GM19438 (cell line): ENCODE results near the gene PAPSS1.
"Not testable (repeated sequence)": the region's sequence is repeated elsewhere in the genome, so short reads cannot be mapped to it uniquely, and the experiment has no call there.

Source experiments
- ATAC-seq: cut with Tn5 transposase; IDR thresholded peaks from one replicate; pipeline ENCODE4 v1.9.1; 2021; ENCODE audit warnings: low read depth; ENCODE audit not compliant: unreplicated experiment

PAPSS1 gene

DNA sequence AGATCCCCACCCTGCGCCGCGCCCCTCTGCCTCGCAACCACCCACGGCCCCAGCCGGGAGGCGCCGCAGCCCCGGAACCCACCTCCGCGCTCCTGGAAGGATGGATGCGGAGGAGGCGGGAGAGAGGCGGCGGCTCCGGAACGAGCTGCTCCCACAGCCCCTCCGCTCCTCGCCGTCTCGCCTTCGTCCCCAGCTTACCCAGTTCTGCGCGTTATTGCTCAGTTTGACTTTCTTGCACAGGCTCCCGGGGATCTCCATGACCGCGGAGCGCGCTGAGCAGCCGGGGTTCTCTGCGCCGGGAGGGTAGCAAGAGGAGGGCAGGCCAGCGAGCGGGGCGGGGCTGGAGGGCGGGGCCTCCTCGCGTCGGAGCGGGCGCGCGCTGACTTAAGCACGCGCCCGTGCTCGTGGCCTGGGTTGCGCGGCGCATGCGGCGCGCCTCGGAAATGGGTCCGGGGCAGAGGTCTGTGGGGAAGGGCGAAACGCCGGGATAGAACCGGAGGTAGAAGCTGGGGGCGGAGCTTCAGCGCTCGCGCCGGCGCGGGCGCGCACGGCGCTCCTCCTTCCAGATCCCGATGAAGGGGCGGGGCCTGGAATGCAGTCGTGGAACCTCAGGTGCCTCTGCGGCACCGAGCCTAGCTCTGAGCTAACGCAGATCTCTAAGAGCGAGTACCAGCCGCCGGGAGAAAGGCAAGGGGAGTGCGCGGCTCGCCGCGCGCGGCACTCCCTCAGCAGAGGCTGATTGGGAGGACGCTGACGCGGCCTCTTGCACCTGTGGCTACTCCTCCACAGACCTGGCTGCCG, at the start of gene PAPSS1:
Gene PAPSS1, minus strand, starts transcription at position 313 of the 801 bp plus-strand sequence. Its CDS starts 55 bp downstream, at position 258.
- peak; percentile 74 for ATAC-seq

DNA sequence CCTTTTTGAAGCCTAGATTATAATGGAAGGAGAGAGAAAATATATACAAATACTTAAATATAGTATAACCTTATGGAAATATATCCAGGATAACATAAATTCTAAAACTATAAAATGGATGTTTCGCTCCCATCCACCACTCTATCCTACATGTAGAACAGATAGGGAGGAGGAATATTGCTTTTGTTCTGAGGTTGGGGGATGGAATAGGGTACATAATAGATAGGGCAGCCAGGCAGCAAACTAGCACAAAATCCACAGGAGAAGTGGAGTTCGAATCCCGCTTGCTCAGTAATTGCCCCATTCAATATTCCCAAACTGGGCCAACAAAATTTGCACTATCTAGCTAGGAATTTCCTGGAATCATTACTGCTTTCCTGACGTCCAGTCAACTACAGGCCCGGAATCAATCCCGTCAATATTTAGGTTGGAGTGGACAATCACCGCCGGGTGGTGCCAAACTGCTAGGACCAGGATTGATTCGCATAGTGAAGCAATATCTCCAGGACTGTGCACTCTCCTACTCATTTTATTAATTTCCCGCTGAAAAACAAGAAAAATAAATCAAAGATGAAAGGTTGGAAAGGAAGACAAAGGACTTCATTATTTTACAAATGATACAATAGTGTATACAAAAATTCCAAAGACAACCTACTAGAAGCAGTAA, 40.4 kb upstream of the PAPSS1 start:
- no peak for ATAC-seq

DNA sequence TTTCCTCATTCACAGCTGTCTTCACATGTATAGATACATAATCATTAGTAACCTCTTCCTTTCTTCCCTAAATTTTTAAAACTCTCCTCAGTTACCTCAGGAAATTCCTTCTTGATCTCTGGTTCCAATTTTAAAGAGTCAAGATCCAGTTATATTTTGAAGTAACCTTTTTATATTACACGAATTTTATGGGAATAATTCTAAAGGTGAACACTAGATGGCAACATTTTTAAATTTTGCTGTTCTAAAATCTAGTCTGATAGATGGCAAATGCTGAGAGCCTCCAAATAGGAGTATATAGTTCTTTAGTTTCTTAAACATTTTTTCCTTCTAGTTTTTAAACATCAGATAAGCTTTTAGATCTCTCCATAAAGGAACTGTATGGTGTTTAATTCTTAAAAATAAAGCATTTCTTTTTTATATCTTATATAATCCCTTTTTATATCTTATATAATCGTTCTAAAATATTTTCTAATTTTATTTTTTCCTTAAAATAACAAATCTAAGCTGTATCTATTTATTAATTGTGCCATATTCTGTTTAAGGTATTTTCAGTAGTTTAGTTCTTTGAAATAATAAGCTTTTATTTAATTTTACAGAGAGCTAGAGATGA, 37.9 kb upstream of the PAPSS1 start:
- peak; percentile 68 for ATAC-seq

DNA sequence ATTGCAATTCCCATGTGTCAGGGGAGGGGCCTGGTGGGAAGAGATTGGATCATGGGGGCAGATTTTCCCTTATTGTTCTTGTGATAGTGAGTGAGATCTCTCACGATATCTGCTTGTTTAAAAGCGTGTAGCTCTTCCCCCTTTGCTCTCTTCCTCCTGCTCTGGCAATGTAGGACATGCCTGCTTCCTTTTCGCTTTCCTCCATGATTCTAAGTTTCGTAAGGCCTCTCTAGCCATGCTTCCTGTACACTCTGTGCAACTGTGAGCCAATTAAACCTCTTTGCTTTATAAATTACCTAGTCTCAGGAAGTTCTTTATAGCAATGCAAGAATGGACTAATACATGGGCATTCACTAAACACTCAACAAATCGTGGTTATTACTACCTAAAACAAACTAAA, 37.2 kb upstream of the PAPSS1 start:
- ATAC-seq: no peak

DNA sequence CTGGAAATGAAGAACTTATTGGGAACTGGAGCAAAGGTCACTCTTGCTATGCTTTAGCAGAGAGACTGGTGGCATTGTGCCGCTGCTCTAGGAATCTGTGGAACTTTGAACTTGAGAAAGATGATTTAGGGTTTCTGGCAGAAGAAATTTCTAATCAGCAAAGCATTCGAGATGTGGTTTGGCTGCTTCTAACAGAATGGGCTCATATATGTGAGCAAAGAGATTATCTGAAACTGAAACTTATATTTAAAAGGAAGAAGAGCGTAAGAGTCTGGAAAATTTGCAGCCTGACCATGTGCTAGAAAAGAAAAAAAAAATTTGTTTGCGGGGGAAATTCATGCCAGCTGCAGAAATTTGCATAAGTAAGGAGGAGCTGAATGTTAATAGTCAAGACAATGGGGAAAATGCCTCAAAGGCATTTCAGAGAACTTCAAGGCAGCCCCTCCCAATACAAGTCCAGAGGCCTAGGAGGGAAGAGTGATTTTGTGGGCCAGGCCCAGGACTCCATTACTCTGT, 35.9 kb upstream of the PAPSS1 start:
- ATAC-seq: no peak

DNA sequence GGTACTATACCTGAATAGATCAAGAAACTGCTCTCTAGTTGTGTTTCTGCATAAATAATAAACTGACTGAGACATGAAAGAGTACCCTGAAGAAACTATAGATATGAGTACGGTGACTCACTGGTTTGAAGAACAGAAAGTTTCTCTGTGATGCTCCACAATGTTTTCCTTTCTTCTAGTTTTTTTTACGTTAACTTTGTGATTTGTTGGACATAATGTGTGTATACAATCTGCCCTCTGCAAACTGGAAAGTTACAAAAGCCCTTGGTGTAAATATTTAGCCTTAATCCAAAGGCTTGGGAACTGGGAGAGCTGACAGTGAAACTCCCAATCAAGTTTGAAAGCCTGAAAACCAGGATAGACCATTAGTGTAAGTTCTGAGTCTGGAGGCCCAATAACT, 31.6 kb upstream of the PAPSS1 start:
- no peak for ATAC-seq

DNA sequence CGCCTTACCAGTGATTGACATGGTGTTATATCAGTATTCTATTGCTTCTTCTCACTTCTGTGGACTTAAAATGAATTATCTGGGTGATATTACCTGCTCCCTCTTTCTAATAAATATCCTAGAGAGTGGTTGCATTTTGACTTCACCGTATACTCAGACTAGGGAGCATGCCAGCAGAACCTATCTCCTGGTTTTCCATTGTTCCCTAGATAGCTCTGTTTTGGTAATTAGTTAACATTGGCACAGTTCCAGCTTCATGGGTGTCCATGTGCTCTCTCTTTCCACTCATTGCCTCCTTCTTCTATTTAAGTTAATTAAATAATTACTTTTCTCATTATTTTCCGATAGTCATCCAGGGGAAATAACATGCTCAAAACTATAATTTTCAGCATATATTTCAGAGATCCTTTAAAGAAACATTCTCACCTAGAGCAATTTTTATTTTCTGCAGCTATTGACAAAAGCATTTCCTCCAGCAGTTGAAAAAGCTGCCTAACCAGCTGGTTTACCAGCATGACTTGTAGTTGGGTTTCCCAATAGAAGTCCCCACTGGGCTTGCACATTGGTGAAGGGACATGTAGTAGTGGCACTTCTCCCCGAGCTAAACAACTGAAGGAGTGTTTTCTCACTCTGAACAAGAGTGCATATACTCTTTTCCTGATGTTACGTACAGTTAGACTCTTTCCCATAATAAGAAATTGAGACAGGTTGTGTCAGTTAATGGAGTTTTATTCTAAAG, 27.9 kb upstream of the PAPSS1 start:
- no peak for ATAC-seq

DNA sequence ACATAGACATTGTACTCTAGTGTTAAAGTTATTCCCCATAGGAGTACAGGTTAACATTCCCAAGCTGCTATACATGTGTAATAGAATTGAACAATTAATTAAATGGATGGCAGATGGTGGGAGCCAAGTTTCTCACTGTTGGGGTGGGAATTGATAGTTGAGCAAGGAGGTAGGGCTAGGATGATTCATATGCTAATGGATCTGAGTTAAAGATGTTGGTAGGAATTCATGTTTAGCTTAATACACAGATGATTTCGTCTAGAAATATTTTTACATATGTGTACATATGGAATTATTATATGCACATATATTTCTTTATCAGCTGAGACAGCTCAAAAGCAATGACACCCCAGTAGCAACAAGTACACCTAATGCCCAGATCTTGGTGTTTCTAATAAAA, 26.1 kb upstream of the PAPSS1 start:
- ATAC-seq: no peak

DNA sequence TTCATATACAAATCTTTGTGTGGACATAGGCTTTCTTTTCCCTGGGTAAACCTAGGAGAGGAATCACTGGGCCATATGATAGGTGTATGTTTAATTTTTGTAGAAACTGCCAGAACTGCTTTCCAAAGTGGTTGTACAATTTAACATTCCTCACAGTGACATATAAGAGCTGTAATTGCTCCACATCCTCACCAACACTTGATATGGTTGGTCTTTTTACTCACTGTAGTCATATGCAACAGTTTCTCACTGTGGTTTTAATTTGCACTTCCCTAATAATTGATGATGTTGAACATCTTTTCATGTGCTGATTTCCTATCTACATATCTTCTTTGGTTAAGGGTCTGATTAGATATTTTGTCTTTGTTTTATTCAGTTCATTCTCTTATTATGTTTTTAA, 24.5 kb upstream of the PAPSS1 start:
- no peak for ATAC-seq

DNA sequence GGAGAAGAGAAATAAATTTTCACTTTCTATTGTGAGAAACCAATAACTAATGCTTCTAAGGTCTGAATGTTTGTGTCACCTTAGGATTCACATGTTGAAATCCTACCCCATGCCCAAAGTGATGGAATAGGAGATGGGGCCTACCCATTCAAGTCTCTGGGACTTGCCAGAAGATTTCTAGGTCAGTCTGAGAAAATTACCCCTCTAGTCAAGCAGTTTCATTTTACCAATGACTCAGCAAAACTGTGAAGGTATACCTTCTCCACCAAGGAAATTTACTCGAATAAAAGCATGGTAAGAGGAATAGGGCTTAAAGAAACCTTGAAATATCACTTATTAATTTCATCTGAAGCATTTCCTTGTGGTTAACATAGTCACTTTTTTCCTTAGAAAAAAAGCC, 23.5 kb upstream of the PAPSS1 start:
- ATAC-seq: no peak

DNA sequence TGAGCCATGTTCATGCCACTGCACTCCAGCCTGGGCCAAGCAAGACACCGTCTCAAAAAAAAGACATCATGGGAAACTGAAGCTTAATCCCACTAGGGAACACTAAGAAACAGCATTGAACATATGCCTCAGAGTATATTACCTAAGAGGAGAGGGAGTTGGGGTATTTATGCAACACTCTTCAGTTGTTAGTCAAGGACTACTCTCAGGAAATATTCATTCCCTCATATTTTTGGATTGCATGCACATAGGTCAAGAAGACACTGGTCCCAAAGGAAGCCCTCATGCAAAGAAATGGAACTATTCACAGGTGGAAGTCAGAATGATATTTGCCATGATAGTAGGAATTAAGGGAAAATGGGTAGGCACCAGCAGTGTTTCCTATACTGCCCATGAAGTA, 22.8 kb upstream of the PAPSS1 start:
- no peak for ATAC-seq

DNA sequence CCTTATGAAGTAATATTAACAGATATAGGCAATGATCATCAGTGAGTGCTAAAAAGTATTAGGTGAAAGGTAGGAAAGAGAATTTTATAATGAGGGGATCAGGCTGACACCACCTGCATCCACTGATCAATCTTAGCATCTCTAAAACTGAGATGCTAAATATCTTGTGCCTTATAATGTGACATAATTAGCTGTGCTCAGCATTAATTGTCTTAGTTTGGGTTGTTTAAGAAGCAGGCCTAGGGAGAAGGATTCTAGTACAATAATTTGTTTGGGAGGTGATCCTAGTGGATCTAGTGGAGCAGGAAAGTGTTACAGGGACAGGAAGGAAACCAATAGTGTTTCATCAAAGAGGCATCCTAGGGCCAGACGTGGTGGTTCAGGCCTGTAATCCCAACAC, 22.2 kb upstream of the PAPSS1 start:
- ATAC-seq: no peak

DNA sequence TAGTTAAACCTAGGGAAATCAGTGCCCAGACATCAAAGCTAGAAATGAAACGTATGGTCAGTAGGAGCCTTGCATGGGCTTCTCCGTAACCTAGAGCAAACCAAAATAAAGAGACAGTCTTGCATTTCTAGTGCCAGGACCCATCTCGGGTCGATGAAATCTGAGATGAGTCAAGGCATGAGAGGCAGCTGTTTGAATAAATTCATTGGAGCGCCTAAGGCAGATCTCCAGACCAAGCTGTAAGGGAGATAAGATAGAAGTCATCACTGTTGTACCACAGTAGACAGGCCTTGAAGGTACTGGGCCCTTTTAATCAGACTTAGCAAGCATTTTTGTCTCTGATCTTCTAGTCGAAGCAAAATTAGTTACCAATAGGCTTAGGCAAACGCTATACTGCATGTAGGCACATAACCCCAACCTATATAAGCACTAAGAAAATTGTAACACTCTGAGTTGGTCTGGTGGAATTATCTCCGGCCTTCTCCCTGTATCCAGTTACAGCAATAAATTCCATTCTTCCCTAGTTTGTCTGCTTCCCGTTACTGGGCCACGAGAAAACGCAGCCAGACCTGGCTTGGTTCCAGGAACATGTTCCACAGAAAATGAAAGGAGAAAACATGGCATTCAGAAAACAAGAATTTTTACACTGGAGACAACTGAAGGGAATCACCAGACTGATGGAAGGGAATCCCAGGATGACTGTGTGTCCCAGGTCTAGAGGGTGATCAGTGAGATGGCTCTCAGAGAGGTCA, 21.1 kb upstream of the PAPSS1 start:
- no peak for ATAC-seq

DNA sequence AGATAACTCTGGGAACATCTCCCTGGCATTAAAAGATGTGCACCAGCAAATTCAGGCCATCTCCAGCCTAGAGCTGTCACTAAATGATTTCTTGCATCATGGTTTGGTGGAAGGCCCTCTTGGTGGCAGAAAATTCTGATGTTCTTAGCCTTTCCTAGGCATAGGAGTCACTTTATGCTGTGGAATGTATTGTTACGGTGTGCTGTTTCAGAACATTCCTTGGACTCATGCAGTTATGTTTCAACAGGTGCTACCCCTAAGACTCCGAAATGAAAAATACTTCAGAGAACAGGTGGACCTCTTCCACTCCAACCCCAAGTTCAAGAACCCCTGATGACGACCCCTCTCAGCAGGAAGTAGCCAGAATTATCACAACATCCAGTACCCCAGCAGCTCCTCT, 20.3 kb upstream of the PAPSS1 start:
- ATAC-seq: no peak

DNA sequence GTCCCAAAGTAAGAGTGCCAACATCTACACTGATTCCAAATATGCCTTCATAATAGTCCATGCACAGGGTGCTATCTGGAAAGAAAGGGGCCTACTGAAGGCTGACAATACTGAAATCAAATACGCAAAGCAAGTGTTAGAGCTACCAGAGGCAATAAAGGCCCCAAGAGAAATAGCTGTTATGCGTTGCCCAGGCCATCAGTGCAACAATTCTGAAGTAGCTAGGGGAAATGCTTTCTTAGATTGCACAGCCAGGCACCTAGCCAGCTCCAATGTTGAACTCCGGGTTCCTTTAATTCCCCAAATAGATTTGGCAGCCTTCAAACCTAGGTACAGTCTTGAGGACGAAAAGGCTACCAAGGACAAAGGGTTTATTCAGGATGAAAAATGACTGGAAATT, 17.4 kb upstream of the PAPSS1 start:
- no peak for ATAC-seq

DNA sequence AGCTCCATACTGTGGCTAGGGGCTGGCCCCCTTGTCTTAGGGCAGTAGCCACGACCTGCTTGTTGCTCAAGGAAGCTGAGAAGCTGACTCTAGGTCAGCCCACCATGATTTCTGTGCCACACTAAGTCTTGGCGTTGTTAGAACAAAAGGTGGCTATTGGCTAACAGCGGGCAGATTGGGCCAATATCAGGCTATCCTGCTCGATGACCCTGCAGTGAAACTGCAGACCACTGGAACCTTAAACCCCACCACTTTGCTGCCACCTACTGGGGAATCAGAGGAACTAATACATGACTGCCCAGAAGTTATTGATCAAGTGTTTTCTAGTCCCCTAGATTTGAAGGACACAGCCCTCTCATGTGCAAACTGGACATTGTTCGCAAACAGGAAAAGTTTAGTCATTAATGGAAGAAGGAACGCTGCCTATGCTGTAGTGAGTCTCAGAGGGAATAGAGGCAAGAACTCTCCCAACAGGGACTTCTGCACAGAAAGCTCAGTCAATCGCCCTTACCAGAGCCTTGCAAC, 17.0 kb upstream of the PAPSS1 start:
- peak; percentile 55 for ATAC-seq

DNA sequence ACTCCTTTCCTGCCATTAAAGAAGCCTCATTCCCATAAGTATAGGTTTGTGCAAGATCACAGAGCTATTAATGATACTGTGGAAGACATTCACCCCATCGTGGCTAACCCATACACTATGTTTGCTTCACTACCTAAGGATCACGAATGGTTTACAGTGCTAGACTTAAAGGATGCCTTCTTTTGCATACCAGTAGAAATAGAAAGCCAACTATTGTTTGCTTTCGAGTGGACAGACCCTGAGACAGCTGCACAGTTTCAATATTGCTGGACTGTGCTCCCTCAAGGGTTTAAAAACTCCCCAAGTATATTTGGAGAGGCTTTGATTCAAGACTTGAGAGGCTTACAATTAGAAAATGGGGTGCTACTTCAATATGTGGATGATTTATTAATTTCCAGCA, 16.0 kb upstream of the PAPSS1 start:
- peak; percentile 50 for ATAC-seq

DNA sequence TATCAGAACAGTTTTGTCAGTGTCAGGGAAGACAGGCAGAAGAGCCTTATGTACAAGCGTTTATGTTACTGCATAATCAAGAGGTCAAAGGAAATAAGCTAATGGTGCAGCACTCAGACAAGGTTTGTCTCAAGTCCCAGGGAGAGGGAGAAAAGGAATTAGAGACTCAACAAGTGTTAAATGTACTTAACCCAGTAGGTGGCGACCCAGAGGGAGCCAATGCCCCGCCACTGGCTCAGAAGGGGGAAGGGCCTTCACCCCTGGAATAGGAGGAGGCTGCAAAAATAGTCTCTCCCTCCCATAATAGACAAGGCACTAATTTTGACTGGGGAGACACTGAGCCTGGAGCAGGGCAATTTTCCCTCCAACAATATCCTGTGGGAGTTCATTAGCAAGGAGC, 14.1 kb upstream of the PAPSS1 start:
- ATAC-seq: peak; percentile 42

DNA sequence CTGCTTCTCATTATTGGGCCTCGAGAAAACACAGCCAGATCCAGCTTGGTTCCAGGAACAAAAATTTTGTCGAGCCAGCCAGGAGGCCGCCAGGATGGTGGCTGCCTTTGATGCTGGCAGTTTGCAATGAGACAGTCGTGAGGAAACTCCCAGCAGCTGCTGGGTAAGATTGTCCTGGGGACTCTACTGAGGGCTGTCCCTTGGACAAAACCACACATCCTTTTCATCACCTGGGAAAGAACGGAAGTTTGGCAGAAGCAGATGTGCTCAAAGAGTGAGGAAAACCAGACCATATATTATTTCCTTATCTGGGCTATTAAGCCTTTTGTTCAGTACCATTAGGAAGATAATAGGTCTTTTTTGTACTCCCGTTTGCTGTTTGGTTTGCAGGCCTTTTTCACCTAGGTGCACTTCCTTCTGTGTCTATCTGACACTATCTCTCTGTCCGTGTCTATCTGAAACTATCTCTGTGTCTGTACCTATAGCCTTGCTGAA, 13.4 kb upstream of the PAPSS1 start:
- no peak for ATAC-seq

DNA sequence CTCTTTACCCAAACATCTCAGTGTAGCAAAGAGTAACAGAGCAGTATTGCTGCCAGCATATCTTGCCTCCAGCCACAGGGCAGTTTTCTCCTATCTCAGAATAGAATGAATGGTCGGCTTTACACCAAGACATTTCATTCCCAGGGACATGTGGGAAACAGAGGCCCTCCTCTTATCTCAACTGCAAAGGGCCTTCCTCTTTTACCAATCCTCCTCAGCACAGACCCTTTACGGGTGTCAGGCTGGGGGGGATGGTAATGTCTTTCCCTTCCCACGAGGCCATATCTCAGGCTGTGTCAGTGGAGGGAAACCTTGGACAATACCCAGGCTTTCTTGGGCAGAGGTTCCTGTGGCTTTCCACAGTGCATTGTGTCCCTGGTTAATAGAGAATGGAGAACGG, 9.0 kb upstream of the PAPSS1 start:
- ATAC-seq: not testable (repeated sequence)
